ENCODE measurements around the gene DZIP1L.

Gene DZIP1L

DNA sequence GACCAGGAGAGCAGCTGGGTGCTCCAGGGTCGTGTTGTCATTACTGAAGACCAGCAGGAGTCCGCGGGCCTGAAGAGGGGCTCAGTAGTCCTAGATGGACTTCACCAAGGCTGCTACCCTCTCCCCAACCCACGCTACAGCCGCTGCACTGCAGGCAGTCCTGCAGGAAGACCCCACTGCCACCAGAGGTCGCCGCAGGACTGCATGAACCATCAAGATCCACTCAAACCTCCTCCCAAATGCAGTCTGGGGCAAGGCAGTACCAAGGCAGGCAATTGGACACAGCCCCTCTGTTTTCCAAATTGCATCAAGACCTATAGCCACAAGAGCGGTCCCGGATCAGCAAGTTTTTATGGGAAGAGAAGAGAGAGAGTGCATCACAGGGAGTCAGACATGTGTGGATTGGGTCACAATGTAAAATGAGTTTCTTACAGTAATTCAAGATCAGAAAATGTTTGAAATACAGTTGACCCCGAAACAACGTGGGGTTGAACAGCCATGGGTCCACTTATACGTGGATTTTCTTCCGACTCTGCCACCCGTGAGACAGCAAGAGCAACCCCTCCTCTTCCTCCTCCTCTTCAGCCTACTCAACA lies 46.7 kb downstream of the DZIP1L start:
- DNase-seq (ENCODE audit: low read depth): peak; percentile 60

DNA sequence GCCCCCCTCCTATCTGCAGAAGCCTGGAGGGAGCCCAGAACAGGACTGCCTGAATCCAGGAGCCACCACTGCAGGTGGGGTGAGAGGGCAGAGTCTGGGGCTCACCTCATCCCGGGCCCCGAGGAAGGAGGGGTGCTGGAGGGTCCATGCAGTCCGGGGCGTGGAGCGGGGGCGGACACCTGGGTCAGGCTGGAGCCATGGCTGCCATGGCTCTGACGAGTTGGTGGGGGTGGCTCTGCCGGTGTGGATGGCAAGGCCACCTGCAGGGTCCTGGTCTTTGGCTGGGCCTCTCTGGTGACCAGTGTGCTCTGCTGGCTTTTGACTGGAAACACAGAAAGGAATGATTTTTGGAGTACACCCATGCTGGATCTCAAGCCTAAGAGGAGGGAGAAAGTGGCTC lies 47.4 kb downstream of the DZIP1L start:
- DNase-seq (ENCODE audit: low read depth): no peak

DNA sequence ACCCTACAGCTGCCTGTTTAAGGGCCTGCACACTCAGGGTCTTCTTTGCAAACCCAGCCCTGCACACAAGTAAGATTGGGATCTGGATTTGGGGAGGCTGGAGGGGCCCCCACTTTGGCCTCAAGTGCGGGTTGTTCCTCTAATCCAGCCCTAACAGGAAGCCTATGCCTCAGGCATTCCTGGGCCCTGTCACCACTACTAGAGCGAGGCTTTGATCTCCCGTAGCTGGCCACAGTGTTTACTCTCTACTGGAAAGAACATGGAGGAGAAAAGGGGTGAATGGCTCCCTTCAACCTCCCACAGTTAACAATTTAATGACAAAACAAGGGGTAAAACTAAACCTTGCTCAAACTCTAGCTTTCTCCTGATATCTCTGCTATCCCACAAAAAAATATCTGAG lies 48.4 kb downstream of the DZIP1L start:
- DNase-seq (ENCODE audit: low read depth): no peak

DNA sequence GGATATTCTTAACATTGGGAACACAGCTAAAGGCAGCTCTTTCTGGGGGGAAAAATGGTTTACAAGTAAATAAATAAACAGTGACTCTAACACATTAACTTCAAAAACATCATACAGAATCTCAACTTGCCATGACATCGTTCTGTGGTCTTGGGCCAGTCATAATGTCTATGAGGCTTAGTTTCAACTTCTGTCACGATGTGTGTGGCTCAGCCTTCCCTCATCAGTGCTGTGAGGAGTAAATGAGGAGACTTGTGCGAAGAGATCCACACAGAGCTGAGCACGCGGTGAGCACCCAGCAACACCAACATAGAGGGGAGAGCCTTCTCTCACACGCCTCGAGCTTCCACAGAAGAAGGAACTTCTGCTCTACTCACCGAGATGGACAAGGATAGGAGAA lies 49.0 kb downstream of the DZIP1L start:
- DNase-seq (ENCODE audit: low read depth): no peak

DNA sequence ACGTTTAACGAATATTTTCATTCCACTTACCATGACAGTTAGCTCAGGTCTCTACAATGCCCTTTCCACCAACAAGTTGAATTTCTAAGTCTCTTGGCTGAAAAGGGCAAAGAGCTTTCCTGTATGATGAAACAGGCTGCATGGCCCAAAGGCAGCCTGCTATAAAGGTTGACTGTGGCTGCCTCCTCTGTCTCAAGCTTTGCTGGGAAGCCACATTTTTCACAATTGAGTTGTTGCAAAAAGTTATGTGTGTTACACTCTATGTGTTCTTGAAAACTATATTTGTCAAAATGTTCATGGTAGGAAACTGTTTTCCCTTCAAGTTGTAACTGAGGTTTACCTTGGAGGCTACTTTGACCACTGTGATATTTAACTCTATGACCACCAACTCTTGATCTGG lies 49.5 kb downstream of the DZIP1L start:
- no peak for DNase-seq (ENCODE audit: low read depth)

DNA sequence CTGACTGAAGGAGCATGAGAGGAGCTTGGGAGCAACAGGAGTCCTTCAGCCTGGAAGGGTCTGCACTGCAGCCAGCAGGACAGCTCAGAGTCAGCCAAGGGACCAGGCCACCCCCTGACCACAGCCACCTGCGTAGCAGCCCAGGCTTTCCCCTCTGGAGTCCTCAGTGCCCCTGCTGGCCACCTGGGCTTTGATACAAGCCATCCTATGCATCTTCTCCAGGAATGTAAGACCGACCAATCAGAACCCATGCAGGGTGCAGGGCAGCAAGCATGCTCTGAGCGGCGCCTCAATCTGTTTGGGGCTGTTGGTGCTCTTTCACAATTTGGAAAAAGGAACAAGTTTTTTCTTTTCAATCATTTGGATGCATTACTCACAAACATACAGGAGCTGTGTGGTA lies 52.0 kb downstream of the DZIP1L start:
- no peak for DNase-seq (ENCODE audit: low read depth)

DNA sequence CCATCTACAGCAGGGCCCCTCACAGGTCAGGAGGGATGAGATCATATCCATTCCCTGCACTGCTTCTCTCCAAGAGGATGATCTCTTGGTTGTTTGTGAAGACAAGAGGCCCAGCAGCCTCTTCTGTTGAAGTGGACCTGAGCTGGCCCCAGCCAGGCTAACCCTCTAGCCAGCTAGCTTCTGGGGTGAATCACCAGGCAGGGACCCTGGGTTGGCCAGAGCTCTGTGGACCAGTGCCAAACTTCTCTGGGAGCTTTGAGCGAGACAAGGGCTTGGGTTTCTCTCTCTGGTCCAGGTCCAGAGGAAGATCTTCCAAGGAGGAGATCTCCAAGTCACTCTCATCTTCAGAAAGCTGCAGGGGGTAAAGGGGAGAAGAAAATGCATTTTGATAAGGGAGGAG lies 52.8 kb downstream of the DZIP1L start:
- no peak for DNase-seq (ENCODE audit: low read depth)

DNA sequence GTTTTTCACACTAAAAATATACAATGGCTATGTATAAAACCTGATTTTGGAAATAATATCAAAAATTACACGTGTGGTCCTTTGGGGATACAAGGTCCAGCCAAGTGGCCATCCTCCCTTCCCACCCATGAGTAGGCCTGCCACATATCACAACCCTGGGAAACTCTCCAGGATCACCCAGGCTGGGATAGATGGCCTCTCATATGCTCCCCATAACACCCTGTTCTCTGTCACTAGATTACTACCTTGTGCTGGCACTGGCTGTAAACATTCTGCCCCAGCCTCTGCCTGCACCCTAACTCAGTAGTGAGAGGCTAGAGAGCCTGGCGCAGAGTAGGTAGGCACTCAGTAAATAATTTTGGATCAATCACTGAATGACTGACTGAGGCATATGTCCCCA lies 53.4 kb downstream of the DZIP1L start:
- no peak for DNase-seq (ENCODE audit: low read depth)

DNA sequence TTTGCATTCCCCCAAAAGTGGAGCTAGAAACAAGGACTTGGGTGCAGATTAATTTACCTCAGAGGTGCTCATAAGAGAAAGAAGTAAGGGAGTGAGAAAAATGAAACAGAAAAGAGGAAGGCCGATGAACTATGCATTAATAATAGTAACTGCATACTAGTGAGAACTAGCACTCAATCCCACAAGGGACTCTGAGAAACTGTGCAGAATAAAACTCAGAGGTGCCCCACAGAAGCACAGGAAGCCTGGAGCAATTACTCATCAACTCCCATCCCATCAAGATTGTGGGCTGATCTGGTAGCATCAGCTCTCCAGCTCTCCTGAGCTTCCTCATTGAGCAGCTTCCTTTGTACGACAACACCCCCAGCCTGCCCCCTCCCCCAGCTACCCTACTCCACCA lies 54.6 kb downstream of the DZIP1L start:
- DNase-seq (ENCODE audit: low read depth): no peak

DNA sequence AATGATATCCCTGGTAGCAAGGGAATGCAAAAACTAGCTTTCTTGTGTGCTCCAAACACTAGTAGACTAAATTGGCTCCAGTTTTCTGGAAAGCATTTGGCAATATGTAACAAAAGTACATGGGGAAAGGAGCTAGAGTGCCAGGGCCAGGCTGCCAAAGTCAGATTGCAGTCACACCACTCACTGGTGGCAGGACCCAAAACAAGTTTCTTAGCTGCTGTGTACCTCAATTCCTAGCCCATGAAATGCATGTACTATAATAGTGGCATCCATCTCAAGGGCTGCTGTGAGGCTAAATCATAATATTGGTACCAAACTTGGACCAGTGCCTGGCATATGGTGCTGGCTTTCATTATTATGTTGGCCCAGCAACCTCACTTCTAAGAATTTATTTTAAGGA lies 56.1 kb downstream of the DZIP1L start:
- DNase-seq (ENCODE audit: low read depth): no peak

DNA sequence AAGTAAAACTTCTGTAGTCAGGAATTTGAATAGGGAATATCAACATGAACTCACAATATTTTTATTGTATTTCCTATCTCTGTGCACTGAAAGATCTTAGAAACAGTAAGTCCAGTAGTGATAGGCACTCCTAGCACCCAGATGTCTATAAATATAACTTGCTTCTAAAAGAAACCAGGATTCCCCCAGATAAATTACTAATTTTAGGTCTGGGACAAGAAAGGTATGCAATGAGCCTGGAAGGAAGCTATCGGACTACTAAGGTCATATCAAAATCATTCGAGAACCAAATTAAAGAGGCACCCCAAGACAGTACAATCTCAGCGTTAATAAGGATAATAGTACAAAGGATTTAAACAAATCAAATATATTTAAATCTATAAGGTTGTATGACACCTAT lies 58.0 kb downstream of the DZIP1L start:
- DNase-seq (ENCODE audit: low read depth): no peak

DNA sequence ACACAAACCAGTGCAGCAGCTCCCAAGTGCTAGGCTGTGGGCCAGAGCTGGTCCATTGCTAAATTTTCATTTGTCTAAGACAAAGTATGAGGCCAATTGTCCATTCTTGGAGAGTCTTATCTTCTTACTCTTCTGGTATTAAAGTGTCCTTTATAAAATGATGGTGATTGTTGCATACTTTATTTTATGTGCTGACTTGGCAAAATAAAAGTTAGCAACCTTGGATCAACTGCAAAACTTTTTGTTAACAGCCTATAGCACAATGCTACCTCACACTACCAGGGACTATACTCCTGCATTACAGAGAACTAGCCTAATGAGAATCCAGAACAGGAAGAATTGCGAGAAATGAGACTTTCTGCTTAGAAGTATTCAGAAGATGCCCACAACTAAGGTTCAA lies 61.4 kb downstream of the DZIP1L start:
- no peak for DNase-seq (ENCODE audit: low read depth)

DNA sequence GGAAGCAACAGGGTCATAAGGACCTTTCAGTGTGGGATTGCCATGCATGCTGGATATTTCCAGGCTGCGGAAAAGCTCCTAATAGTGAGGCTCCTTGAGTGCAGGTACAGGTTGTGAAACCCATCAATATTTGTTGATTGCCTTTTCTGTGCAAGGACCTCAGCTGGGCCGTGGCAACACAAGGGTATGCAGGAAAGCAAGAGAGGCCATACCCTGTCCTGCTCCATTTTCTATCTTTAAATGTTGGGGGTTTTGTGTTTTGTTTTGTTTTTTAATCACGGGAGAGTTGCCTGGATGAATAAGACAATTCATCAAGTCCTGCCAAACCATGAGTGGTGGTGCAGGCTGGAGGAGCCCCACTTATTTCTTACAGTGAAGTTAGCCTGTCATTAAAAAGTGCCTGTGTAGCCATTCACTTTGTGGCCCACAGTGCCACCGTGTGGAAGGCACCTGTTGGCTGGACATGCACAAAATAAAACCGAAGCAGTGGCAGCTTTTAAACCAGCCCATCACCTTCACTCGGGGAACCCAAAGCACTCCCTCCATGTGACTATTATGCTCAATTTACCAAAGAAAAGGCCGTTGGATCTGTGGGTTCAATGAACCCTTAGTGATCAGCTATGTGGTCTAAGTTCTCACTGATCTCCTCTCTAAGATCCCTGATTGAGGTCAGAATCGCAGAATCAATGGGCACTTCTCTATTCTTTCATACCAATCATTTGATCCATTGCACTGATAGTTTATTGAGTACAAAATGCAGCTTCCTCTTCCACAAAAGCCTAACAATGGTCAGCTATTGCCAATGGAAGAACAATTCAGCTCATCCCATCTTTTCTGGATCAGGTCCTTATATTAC lies 63.2 kb downstream of the DZIP1L start:
- no peak for DNase-seq (ENCODE audit: low read depth)

DNA sequence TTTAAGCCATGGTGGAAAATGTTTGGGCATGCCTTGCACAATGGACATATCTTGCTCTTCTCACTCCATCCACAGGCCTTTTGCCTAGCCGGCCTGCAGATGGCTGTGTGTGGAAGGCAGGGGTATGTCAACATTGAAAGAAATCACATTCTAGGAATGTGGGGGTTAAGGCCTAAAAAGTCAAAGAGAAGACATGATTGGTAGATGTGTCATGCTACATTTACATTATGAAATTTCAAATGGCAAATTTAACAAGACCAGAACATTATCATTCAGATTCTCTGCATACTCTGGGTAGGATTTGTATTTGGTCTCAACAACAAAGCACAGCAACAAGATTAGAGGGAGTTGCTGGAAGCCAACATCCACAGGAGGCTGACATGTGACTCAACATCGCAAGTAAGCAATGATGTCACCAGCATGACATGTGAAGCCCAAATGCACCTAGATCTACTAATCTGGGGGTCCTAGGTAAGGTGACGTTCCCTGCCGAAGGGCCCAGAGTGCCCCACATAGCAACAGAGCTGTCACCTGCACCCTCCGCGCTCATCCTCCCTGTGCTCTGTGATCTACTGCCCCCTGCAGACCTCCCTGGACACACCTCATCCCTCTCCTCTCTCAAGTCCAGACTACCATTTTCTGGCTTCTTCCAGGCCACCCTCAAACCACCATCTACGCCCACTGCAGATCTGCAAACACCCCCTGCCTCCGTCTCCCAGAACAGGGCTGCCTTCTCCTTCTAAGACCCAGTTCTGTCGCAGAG lies 66.1 kb downstream of the DZIP1L start:
- DNase-seq (ENCODE audit: low read depth): no peak

DNA sequence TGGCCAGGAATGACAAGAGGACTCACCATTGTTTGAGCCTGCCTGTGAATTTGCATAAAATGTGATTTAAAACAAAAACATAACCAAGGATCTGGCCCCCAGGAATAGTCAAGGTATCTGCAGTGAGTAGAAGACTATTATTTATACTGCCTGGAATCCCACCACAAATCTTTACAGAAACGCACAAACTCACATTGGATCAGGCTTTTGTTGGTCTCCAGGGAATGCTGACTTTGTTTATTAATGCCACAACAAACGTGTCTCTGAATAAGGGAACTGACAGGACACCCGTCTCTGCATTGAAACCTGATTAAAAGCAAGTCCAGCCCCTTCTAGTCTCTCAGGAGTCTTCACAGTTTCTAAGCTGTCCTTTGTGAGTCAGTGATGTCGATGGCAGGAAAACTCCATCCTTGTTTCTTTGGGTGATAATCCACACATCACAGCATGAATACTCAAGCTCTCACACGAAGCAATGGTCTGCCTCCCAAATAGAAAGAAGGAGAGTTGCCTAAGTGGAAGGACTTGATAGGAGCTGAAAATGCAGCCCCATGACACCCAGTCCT lies 67.7 kb downstream of the DZIP1L start:
- no peak for DNase-seq (ENCODE audit: low read depth)

DNA sequence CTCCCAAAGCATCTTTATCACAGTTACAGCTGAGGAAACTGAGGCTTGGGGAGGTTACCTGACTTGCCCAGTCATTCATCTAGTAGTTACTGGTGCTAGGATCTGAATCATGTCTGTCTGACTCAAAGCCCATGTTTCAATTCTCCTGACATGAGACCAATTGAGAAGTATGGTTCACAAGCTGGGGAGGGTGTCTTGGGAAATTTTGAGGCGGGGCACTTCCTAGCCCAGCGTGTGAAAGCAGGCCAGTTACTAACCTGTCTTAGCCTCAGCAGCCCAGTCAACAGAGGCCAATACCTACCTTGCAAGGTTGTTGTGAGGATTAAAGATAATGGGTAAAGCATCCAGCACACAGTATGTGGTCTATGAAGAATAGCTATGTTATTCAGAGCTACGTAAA lies 68.5 kb downstream of the DZIP1L start:
- no peak for DNase-seq (ENCODE audit: low read depth)

DNA sequence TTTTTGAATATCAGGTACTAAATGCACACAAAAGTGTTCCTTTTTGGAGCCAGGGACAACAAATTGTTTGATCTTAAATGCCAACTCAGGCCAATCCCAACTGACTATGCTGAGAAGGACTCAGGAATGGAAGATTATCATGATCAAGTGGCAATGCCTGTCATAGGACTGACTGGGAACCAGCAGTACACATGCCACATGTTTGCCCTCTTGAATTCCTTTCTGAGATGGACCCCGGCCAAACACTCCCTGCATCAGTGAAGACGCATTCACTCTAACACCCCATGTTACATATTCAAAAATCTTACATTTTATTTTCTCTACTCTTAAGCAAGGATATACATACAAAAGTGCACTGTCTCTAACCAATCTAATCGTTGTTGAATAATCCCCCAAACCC lies 69.3 kb downstream of the DZIP1L start:
- no peak for DNase-seq (ENCODE audit: low read depth)

DNA sequence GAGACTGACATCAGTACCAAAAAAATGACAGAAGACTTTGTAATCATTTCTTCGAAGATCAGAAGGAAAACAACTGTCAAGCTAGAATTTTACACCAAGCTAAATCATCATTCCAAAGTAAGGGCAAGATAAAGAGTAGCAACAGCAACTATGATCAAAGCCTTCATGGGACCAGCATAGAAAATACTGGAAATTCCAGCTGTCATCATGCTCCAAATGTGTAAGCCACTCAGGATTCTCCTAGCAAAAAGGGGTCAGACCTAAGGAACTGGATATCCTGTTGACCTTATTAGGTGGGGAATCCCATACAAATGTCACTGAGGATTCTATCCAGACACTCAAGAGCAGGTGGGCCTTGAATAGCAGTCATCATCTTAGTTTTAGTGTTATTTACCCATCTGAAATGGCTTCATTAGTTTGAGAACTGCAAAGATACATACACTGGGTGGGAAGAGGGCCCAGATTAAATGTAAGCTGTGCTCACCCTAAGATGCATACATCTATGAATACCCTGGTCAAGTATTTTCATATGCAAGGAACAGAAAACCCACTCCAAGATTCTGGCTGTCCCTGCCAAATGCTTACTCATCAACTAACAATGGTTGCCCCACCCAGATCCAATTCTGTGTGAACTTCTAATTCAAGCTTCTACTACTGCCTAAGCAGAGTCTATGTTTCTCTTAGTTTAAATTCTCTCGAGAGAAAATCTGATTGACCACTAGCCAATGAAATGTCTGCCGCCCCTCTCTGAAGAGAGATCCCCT lies 72.0 kb downstream of the DZIP1L start:
- DNase-seq (ENCODE audit: low read depth): no peak

DNA sequence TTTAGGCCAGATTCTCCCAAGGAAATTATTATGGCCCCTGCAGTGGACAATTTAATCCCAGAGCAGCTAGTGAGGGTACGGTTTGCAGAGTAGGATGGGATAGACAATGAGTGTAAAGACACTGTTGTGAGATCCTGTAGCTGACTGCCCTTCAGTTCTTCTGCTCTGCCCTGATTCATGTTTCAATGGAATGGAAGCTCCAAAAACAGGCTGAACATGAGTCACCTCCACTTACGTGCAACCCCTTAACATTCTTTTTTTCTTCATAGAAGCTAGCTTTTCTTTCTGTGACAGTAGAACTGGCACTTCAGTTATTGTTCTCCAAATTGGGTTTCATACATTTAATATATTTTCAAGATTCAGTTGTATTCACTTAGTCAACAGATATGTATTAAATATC lies 73.4 kb downstream of the DZIP1L start:
- no peak for DNase-seq (ENCODE audit: low read depth)

DNA sequence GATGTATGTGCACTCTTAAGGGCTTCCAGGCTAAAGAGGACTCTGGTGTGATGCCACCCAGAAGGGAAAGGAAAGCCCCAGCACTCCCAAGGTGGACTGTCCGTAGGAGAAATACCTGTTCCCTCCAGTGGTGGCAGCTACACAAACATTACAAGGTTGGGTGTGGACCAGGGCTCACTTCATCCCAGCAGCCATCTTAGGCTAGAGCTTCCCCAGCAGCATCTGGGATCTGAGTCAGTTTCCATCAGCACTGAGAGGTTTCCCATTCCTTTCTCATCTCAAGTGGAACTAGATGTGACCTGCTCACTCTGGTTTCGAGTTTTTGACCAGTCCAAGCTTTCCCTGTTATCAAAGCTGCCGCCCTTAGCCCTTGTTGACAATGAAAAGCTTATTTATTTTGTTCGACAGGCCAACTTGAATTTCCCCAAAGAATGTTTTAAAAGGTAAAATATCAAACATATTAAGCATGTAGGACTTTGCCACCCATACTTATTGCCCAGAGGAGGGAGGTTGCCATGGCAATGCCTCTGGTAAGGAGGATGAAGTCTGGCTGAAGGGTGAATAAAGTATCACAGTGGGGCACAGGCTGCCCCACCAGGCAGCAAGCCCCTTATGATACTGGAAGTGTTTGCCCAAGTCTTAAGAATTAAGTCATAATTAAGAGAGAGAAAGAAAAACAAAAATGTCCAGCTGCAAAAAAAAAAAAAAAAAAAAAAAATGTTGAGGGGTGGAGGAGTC lies 76.5 kb downstream of the DZIP1L start:
- no peak for DNase-seq (ENCODE audit: low read depth)

DNA sequence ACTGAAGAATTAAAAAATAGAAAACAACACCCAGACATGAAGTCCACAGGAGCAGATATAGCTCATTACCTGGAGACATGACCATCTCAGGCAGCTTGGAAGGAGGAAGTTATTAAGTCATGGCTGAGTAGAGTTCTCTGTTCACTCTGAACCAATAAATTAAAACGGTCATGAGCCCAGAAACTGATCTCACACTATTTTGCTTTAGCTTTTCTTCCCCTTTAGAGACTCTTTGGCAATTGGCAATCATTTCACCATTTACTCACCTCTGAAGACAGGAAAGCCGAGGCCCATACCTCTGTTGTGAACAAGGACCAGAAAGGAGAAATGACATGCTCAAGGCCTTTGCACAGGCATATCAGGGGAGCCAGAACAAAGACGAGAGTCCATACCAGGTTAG lies 78.8 kb downstream of the DZIP1L start:
- no peak for DNase-seq (ENCODE audit: low read depth)

All from stimulated activated CD4-positive, alpha-beta T cell treated with anti-CD3 and anti-CD28 coated beads, Interleukin-2, amount 100 ng/mL, for 4 hours (primary cell).